ENCODE data around the gene LIX1L. TPM values are rescaled to one million over a fixed set of nuclear protein-coding genes. Genes with fewer than 3 reads are reported as not detected.

LIX1L gene
- total and polyA plus RNA-seq, 2 of the 13 experiments (the other 11 are each of a cell fraction or from before 2014, with no cell fraction given) = 8.1 to 24.9 TPM

DNA sequence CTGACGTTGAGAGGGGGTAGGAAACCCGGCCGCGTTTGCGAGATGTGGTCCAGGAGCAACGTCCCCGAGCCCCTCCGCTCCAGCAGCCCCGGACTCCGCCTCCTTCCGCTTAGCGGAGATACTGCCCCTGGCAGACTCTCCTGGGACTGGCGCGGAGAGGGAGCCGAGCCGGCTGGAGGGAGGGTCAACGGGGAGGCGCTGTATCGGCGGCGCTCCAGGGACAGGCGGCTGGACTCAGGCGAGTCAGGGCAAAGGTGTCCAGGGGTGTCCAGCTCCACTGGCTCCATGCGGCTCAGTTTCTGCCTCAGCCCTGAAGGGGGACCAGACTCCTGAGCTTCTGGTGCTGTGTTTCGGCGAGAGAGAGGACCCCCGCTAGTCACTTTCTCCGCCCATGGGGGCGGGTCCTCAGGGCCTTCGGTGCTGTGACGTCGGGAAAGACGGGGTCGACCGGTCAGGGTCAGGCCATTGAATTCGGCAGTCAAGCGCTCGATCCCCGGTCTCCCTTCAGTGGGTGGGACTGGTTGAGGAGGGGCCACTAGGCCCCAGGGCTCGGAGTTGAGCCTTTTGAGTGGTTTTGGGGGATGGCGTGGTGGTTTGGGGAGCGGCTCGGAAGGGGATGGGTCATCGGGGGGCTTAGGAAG, 2.8 kb upstream of the LIX1L start (continued):
- TF ChIP-seq, protein P1, sequence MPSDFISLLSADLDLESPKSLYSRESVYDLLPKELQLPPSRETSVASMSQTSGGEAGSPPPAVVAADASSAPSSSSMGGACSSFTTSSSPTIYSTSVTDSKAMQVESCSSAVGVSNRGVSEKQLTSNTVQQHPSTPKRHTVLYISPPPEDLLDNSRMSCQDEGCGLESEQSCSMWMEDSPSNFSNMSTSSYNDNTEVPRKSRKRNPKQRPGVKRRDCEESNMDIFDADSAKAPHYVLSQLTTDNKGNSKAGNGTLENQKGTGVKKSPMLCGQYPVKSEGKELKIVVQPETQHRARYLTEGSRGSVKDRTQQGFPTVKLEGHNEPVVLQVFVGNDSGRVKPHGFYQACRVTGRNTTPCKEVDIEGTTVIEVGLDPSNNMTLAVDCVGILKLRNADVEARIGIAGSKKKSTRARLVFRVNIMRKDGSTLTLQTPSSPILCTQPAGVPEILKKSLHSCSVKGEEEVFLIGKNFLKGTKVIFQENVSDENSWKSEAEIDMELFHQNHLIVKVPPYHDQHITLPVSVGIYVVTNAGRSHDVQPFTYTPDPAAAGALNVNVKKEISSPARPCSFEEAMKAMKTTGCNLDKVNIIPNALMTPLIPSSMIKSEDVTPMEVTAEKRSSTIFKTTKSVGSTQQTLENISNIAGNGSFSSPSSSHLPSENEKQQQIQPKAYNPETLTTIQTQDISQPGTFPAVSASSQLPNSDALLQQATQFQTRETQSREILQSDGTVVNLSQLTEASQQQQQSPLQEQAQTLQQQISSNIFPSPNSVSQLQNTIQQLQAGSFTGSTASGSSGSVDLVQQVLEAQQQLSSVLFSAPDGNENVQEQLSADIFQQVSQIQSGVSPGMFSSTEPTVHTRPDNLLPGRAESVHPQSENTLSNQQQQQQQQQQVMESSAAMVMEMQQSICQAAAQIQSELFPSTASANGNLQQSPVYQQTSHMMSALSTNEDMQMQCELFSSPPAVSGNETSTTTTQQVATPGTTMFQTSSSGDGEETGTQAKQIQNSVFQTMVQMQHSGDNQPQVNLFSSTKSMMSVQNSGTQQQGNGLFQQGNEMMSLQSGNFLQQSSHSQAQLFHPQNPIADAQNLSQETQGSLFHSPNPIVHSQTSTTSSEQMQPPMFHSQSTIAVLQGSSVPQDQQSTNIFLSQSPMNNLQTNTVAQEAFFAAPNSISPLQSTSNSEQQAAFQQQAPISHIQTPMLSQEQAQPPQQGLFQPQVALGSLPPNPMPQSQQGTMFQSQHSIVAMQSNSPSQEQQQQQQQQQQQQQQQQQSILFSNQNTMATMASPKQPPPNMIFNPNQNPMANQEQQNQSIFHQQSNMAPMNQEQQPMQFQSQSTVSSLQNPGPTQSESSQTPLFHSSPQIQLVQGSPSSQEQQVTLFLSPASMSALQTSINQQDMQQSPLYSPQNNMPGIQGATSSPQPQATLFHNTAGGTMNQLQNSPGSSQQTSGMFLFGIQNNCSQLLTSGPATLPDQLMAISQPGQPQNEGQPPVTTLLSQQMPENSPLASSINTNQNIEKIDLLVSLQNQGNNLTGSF (CRISPR knock-in tag; IDR thresholded peaks at IDR 0.05) = no peak
- TF ChIP-seq, protein P2, sequence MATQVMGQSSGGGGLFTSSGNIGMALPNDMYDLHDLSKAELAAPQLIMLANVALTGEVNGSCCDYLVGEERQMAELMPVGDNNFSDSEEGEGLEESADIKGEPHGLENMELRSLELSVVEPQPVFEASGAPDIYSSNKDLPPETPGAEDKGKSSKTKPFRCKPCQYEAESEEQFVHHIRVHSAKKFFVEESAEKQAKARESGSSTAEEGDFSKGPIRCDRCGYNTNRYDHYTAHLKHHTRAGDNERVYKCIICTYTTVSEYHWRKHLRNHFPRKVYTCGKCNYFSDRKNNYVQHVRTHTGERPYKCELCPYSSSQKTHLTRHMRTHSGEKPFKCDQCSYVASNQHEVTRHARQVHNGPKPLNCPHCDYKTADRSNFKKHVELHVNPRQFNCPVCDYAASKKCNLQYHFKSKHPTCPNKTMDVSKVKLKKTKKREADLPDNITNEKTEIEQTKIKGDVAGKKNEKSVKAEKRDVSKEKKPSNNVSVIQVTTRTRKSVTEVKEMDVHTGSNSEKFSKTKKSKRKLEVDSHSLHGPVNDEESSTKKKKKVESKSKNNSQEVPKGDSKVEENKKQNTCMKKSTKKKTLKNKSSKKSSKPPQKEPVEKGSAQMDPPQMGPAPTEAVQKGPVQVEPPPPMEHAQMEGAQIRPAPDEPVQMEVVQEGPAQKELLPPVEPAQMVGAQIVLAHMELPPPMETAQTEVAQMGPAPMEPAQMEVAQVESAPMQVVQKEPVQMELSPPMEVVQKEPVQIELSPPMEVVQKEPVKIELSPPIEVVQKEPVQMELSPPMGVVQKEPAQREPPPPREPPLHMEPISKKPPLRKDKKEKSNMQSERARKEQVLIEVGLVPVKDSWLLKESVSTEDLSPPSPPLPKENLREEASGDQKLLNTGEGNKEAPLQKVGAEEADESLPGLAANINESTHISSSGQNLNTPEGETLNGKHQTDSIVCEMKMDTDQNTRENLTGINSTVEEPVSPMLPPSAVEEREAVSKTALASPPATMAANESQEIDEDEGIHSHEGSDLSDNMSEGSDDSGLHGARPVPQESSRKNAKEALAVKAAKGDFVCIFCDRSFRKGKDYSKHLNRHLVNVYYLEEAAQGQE (IDR thresholded peaks at IDR 0.05; ENCODE audit: borderline replicate concordance in 1 of 2, low read depth in 1 of 2, low read length in 2 of 2) = no peak
- TF ChIP-seq ZNF543 (CRISPR knock-in tag; IDR thresholded peaks at IDR 0.05) = peak; percentile 54; the same call in 1 of the 2 replicates
- TF ChIP-seq ZNF251 (CRISPR knock-in tag; IDR thresholded peaks at IDR 0.05) = no peak
- TF ChIP-seq, protein P3, sequence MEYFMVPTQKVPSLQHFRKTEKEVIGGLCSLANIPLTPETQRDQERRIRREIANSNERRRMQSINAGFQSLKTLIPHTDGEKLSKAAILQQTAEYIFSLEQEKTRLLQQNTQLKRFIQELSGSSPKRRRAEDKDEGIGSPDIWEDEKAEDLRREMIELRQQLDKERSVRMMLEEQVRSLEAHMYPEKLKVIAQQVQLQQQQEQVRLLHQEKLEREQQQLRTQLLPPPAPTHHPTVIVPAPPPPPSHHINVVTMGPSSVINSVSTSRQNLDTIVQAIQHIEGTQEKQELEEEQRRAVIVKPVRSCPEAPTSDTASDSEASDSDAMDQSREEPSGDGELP (IDR thresholded peaks at IDR 0.05; ENCODE audit: borderline replicate concordance, low read depth) = peak; percentile 22; the same call in 1 of the 2 replicates
- TF ChIP-seq TEAD3 (CRISPR knock-in tag; optimal IDR thresholded peaks at IDR 0.05; ENCODE audit: borderline replicate concordance) = no peak
- TF ChIP-seq, protein P4, sequence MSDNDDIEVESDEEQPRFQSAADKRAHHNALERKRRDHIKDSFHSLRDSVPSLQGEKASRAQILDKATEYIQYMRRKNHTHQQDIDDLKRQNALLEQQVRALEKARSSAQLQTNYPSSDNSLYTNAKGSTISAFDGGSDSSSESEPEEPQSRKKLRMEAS (IDR thresholded peaks at IDR 0.05) = peak; percentile 37; the same call in 1 of the 2 replicates
- TF ChIP-seq, protein P5, sequence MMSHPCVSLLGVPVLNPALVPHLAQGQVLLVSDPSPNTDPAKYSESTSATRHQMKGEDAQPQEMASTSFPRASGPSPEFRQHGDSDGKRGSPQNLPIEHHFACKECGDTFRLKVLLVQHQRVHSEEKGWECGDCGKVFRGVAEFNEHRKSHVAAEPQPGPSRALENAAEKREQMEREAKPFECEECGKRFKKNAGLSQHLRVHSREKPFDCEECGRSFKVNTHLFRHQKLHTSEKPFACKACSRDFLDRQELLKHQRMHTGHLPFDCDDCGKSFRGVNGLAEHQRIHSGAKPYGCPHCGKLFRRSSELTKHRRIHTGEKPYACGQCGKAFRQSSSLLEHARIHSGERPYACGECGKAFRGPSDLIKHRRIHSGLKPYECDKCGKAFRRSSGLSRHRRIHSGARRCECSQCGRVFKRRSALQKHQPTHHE (CRISPR knock-in tag; IDR thresholded peaks at IDR 0.05; ENCODE audit: borderline replicate concordance) = no peak
- TF ChIP-seq PAF1 (CRISPR knock-in tag; IDR thresholded peaks at IDR 0.05) = no peak
- TF ChIP-seq, protein P6, sequence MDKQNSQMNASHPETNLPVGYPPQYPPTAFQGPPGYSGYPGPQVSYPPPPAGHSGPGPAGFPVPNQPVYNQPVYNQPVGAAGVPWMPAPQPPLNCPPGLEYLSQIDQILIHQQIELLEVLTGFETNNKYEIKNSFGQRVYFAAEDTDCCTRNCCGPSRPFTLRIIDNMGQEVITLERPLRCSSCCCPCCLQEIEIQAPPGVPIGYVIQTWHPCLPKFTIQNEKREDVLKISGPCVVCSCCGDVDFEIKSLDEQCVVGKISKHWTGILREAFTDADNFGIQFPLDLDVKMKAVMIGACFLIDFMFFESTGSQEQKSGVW (CRISPR knock-in tag; IDR thresholded peaks at IDR 0.05; ENCODE audit: borderline replicate concordance) = no peak
- TF ChIP-seq ZNF768 (CRISPR knock-in tag; IDR thresholded peaks at IDR 0.05) = peak; percentile 10; the same call in 1 of the 2 replicates
- no peak for TF ChIP-seq IRX3 (CRISPR knock-in tag; IDR thresholded peaks at IDR 0.05; ENCODE audit: borderline replicate concordance, low read depth)
- TF ChIP-seq RXRA (CRISPR knock-in tag; IDR thresholded peaks at IDR 0.05) = peak; percentile 17; the same call in 1 of the 2 replicates
- no peak; the same call in 1 of the 2 replicates for TF ChIP-seq YEATS4 (CRISPR knock-in tag; IDR thresholded peaks at IDR 0.05; ENCODE audit: borderline replicate concordance)
- no peak; the same call in none of the 2 replicates for TF ChIP-seq ZBTB38 (CRISPR knock-in tag; IDR thresholded peaks at IDR 0.05)

Measured in HepG2 (cell line).